SK-N-MC (cell line): ENCODE results near the gene GNG13.

ENCODE experiments used
- EZH2 ChIP-seq: fragments of 200-600 bp; sonication (generic); IDR thresholded peaks from one replicate; pipeline ENCODE4 v1.6.1; 2017; ENCODE audit warnings: antibody characterized with exemption
- FOXP2 ChIP-seq: optimal IDR thresholded peaks from 2 replicates; pipeline ENCODE3; 2011; ENCODE audit warnings: mild to moderate bottlenecking, moderate library complexity; ENCODE audit not compliant: insufficient read depth; ENCODE audit errors: extremely low read length, control extremely low read depth
- POLR2AphosphoS5 ChIP-seq: IDR thresholded peaks from 2 replicates; pipeline ENCODE4 v1.6.1; 2012; ENCODE audit warnings: mild to moderate bottlenecking, low read depth, low read length, borderline replicate concordance

DNA sequence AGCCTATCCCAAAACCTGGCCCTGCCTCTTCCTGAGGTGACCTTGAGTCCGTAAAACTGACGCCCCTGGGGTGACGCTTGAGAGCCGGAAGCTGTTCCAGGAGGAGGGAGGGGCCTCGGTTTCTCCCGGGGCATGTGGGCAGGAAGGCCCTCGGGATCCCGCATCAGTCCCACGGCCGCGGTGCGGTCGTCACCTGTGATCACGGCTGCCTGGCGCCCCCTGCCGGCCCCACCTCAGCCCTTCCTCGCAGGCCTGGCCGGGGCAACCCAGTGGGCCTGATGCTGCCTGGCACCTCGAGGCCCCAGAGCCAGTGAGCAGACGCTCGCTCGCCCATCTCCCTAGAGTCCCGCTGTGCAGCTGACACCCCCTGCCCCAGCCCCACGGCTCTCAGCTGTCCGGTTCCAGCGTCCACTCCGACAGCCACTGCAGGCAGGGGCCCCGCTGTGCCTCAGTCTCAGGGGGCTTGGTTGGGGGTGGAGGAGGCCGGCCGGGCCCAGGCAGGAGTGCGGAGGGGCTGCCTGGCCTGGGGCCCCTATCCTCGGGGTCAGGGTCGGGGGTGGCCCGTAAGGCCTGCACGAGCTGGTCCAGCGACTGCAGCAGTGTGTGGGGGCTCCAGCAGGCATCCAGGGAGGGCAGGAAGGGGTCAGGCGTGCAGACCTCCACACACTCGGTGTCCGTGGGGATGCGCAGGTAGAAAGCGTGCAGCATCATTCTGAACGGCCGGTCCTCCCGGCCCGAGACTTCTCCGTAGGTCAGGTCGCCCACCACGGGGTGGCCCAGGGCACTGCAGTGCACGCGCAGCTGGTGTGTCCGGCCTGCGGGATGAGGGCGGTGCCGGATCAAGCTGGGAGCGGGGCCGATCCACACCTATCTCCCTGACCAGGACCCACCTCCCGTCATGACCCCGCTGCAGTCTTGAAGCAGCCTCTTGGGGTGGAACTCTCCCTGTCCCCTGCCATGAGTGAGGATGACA is 14.7 kb downstream of the GNG13 start:
- TF ChIP-seq EZH2 (no peak), POLR2AphosphoS5 (no peak), FOXP2 (no peak)
